HL-60/S4 treated with retinoic acid at 250 ng/mL for 4 days and 3 days (cell line): ENCODE measurements around the gene YBEY.

ENCODE experiments used
- in situ Hi-C: fragments of 300-500 bp; cut with MboI; formaldehyde crosslinking; loops from 2 replicates; pipeline ENCODE4 v1.7.0; 2022; ENCODE audit warnings: low sequenced_read_pairs

The YBEY gene

GRCh38 chr21:46325073-46325912, 39.2 kb downstream of the YBEY start:
- in situ Hi-C loops = no loop called here

GRCh38 chr21:46326110-46326703, 40.1 kb downstream of the YBEY start:
- in situ Hi-C loops = no loop called here

GRCh38 chr21:46327711-46328110, 41.6 kb downstream of the YBEY start:
- in situ Hi-C loops = no loop called here

GRCh38 chr21:46328151-46328550, 42.0 kb downstream of the YBEY start:
- in situ Hi-C loops = no loop called here

GRCh38 chr21:46329796-46330195, 43.7 kb downstream of the YBEY start:
- in situ Hi-C loops = loop anchor here (10.0 kb wide), 1 partner anchor 65 kb away; no protein-coding TSS in a partner anchor

DNA sequence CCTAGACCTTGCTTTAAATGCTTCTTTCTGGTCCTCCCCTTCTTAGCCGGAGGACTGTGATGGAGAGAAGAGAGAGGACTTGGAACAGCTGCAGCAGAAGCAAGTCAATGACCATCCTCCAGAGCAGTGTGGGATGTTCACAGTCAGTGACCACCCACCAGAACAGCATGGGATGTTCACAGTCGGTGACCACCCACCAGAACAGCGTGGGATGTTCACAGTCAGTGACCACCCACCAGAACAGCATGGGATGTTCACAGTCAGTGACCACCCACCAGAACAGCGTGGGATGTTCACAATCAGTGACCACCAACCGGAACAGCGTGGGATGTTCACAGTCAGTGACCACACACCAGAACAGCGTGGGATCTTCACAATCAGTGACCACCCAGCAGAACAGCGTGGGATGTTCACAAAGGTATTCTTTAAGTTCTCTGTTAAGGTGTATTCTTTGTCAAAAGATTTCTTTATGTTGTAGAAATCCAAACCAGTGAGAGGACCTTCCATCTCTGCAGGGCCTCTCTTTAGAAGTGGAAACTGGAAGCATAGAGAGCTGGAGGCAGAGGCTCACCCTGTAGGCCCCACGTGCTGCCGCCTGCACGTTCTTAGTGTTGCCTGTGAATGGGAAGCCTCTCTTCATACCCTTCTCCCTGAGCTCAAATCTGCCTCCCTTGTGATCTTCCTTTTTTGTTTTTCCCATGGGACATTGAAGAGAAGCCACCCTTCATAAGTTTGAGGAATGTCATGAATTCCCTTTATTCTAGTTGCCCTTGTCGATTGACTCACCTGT, 48.4 kb downstream of the YBEY start:
- in situ Hi-C loops = loop anchor here (10.0 kb wide), 1 partner anchor 60 kb away; no protein-coding TSS in a partner anchor

- in situ Hi-C loops = loop anchor here (10.0 kb wide), 1 partner anchor 58 kb away; no protein-coding TSS in a partner anchor
Observed at GRCh38 chr21:46336603-46337002, 50.5 kb downstream of the YBEY start.

DNA sequence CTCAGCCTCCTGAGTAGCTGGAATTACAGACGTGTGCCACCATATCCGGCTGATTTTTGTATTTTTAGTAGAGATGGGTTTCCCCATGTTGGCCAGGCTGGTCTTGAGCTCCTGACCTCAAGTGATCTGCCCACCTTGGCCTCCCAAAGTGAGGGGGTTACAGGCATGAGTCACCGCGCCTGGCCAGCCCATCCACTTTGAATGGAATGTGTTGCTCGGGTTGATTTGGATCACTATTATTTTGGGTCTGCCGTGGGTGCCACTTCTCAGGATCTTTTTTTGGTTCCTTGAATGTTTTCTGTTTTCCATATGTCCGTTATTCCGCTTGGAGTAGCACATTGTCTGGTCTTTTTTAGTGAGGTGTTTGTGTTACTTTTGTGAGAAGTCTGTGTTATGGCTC, 54.9 kb downstream of the YBEY start:
- in situ Hi-C loops = no loop called here

- in situ Hi-C loops = no loop called here
Observed at GRCh38 chr21:46344219-46344915, 58.2 kb downstream of the YBEY start.

GRCh38 chr21:46345861-46346260, 59.7 kb downstream of the YBEY start:
- in situ Hi-C loops = no loop called here

GRCh38 chr21:46346296-46347202, 60.4 kb downstream of the YBEY start:
- in situ Hi-C loops = no loop called here

DNA sequence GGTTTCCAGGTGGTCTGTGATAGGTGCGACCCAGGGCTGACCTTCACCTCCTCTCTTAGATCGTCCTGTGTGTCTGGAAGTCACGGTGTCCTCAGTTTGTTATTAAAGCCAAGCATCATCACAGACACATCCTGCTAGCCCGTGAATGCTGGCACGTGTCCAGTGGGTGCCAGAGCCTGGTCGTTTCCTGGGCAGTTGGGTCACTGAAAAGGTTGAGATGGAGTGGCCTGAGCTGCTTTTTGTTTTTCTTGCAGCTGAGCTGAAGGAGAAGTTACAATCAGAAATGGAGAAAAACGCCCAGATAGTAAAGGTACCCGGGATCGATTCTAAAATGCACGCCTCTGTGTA, 61.0 kb downstream of the YBEY start:
- in situ Hi-C loops = no loop called here
